Transverse colon (tissue), 4 donors: ENCODE results near the gene PLAC1. TPM values are rescaled to one million over a fixed set of nuclear protein-coding genes. Genes with fewer than 3 reads are reported as not detected.

Experiments
- DNase-seq: peaks from one replicate; pipeline ENCODE4 v3.0.0-alpha.2; 2019
- H3K27ac ChIP-seq, 4 donors: fragments of 200-600 bp; sonication (generic); 2 replicates each; pipeline ENCODE4 v1.5.1; 2016 to 2018; ENCODE audit warnings: inconsistent platforms in 4 of 4
- H3K27me3 ChIP-seq: fragments of 200-600 bp; sonication (generic); 2 replicates; pipeline ENCODE4 v1.5.1; 2017; ENCODE audit warnings: inconsistent platforms
- H3K36me3 ChIP-seq, 4 donors: fragments of 200-600 bp; sonication (generic); 2 replicates each; pipeline ENCODE4 v1.5.1; 2017 to 2019; ENCODE audit warnings: inconsistent platforms in 4 of 4
- H3K4me1 ChIP-seq, 4 donors: fragments of 200-600 bp; sonication (generic); 2 replicates each; pipeline ENCODE4 v1.5.1; 2017 to 2020; ENCODE audit warnings: inconsistent platforms in 4 of 4
- H3K4me3 ChIP-seq, 4 donors: fragments of 200-600 bp; sonication (generic); 1 replicate in 1 of 4; 2 replicates in 3 of 4; pipeline versions ENCODE4 v1.5.1 to v1.6.1; 2017 to 2019; ENCODE audit warnings: inconsistent platforms in 4 of 4
- H3K9me3 ChIP-seq, 2 donors: fragments of 200-600 bp; sonication (generic); 2 replicates each; pipeline ENCODE4 v1.5.1; 2017 to 2019; ENCODE audit warnings: inconsistent platforms in 2 of 2
- EP300 ChIP-seq: sonication (generic); formaldehyde crosslinking; IDR thresholded peaks from one replicate; pipeline ENCODE4 v1.6.1; 2017; ENCODE audit warnings: antibody characterized with exemption, low read depth
- POLR2A ChIP-seq: fragments of 450-650 bp; IDR thresholded peaks from one replicate; pipeline ENCODE4 v1.6.1; 2016; ENCODE audit warnings: antibody characterized with exemption, mild to moderate bottlenecking, moderate library complexity
- POLR2AphosphoS5 ChIP-seq, 3 donors: sonication (generic); formaldehyde crosslinking; IDR thresholded peaks; one replicate each; pipeline ENCODE4 v1.6.1; 2016; ENCODE audit warnings: antibody characterized with exemption in 3 of 3
- WGBS, 2 donors: methylation state at CpG; one replicate each; pipeline ENCODE4 v1.1.5; 2018; ENCODE audit warnings: low coverage in 1 of 2; 5-methylcytosine and 5-hydroxymethylcytosine counted together
- in situ Hi-C, 4 donors: fragments of 200-750 bp; cut with MboI; loops; one replicate each; pipeline versions ENCODE4 v1.15.0 to v1.15.1; 2017; ENCODE audit warnings: low sequenced_read_pairs in 3 of 4, low pct_ligation_motif_present in 1 of 4, low pct_unique_long_range_greater_than_20kb in 1 of 4
- intact Hi-C: fragments of 100-400 bp; cut with DNase I; formaldehyde crosslinking; loops from one replicate; pipeline ENCODE4 v1.15.1; 2023; ENCODE audit warnings: low total_unique reads
- total RNA-seq, 4 donors: library from RNA; depleted of rRNA; stranded (reverse); fragments of >200 nt; gene quantifications; one replicate each; pipeline ENCODE4 v1.1.0, GENCODE V29; 2016
- TF ChIP-seq, protein P1 (sequence below), 5 experiments: fragments of 200-600 bp in 3 of 5; fragments of 450-650 bp in 2 of 5; sonication (generic) in 3 of 5; IDR thresholded peaks; 1 replicate in 2 of 5; 2 replicates in 3 of 5; pipeline ENCODE4 v1.5.1; 2016 to 2017; ENCODE audit warnings: antibody characterized with exemption in 5 of 5, inconsistent platforms in 3 of 5, mild to moderate bottlenecking in 2 of 5, moderate library complexity in 1 of 5

PLAC1 gene
- total RNA-seq, 4 donors from 2014 or later: 0.79 TPM; not detected in 3

DNA sequence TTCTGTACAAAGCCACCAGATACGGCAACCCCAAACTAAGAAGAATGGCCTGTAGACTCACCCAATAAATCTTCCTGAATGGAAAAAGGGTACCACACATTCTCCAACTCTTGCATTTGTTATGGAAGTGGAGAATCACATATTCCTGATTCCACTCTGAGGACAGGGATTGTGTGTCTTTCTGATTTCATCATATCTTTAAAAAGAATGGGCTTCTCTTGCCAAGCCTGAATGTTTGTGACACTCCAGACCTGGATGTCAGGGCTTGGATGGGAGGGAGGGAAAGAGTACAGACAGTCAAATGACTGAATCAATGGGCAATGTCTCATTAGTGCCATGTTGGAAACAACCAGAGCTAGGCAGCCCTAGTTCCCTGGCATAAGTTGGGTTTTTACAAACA is 77.4 kb downstream of the PLAC1 start:
- intact Hi-C loops (no loop called here), in situ Hi-C loops (no loop called here)
- DNase-seq: no peak
- WGBS, 2 donors: 90% methylated on average over 1 of the region's 1 CpG; no CpG with 5 or more reads in 1 of the 2 donors
- Histone ChIP-seq H3K27ac (no peak overlapping the region), H3K4me1 (no peaks in the 10 kb centered on the region), H3K36me3 (no peaks in the 10 kb centered on the region), H3K9me3 (no peaks in the 10 kb centered on the region), H3K27me3 (no peaks in the 10 kb centered on the region), H3K4me3 (no peak overlapping the region)
- TF ChIP-seq POLR2A: no peak
- no peak for TF ChIP-seq POLR2AphosphoS5 (IDR thresholded peaks at IDR 0.05)
- TF ChIP-seq, protein P1, sequence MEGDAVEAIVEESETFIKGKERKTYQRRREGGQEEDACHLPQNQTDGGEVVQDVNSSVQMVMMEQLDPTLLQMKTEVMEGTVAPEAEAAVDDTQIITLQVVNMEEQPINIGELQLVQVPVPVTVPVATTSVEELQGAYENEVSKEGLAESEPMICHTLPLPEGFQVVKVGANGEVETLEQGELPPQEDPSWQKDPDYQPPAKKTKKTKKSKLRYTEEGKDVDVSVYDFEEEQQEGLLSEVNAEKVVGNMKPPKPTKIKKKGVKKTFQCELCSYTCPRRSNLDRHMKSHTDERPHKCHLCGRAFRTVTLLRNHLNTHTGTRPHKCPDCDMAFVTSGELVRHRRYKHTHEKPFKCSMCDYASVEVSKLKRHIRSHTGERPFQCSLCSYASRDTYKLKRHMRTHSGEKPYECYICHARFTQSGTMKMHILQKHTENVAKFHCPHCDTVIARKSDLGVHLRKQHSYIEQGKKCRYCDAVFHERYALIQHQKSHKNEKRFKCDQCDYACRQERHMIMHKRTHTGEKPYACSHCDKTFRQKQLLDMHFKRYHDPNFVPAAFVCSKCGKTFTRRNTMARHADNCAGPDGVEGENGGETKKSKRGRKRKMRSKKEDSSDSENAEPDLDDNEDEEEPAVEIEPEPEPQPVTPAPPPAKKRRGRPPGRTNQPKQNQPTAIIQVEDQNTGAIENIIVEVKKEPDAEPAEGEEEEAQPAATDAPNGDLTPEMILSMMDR (IDR thresholded peaks at IDR 0.05): no peak
- TF ChIP-seq EP300: no peak

DNA sequence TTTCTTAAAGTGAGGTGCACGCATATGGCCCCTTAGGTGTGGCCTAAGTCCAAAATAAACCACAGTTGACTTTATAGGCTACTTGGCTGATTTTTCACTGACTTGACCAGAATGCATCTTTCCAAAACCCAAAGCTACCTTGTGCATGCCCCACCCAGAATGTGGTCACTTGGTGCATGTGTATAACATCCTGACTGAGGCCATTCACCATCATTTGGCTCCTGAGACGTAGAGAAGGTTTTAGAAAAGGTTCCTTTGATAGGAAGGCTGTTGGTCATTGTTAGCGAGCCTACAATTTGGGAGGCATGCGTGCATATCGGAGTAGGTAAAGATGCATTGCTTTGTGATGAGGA is 84.6 kb downstream of the PLAC1 start:
- 78% methylated on average over 5 of the region's 5 CpGs; no CpG with 5 or more reads in 1 of the 2 donors for WGBS, 2 donors
- Histone ChIP-seq H3K4me3 (no peak overlapping the region), H3K9me3 (no peaks in the 10 kb centered on the region), H3K4me1 (no peaks in the 10 kb centered on the region), H3K27me3 (no peaks in the 10 kb centered on the region), H3K27ac (no peak overlapping the region), H3K36me3 (no peaks in the 10 kb centered on the region)
- in situ Hi-C loops: no loop called here
- DNase-seq: no peak
- TF ChIP-seq POLR2AphosphoS5 (IDR thresholded peaks at IDR 0.05): no peak
- TF ChIP-seq, protein P1 (IDR thresholded peaks at IDR 0.05): no peak
- intact Hi-C loops: no loop called here

DNA sequence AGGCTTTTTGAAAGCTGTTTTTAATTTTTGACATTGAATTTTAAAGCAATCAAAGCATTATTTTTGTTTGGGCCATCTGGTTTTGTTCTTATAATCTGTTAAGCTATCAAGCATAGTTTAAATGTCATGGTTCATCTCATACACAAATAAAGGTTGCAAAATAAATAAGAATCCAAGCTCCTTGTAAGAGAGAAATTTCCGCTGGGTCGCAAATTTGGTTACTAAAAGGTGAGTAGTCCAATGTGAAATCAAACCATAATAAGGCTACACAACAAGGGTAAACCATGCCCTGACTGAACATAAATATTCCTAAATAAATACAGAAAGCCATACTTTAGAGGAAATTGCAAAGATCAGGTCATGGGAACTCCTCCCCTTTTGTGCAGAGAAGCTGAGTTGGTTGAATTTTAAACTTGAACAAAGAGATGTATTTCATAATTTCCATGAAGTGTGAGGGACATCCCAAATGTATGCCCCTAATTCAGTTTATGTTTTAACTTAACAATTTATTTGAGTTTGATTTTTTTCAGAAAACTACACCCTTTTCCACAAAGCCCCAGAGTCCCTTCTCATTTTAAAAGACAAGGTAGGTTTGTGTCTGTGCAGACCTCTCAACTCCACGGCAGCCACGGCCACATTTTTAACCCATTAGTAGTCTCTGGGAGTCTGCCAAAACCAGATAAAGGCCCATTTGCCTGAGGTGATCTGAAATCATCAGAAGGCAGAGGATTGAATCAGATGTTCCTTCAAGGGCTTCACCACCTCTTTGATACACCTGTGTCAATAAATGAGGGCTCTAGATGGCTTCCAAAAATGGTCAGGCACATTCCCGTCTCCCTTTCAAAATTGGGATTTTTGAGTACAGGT is 85.2 kb downstream of the PLAC1 start:
- 64 to 100% methylated on average over 1 to 5 of the region's 5 CpGs for WGBS, 2 donors
- Histone ChIP-seq H3K27me3 (no peaks in the 10 kb centered on the region), H3K4me3 (no peak overlapping the region), H3K9me3 (no peaks in the 10 kb centered on the region), H3K27ac (no peak overlapping the region), H3K36me3 (no peaks in the 10 kb centered on the region), H3K4me1 (no peaks in the 10 kb centered on the region)
- intact Hi-C loops (no loop called here), in situ Hi-C loops (no loop called here)
- TF ChIP-seq EP300 (no peak), POLR2A (no peak), POLR2AphosphoS5 (IDR thresholded peaks at IDR 0.05) (no peak)
- TF ChIP-seq, protein P1 (IDR thresholded peaks at IDR 0.05): no peak
- DNase-seq: no peak

DNA sequence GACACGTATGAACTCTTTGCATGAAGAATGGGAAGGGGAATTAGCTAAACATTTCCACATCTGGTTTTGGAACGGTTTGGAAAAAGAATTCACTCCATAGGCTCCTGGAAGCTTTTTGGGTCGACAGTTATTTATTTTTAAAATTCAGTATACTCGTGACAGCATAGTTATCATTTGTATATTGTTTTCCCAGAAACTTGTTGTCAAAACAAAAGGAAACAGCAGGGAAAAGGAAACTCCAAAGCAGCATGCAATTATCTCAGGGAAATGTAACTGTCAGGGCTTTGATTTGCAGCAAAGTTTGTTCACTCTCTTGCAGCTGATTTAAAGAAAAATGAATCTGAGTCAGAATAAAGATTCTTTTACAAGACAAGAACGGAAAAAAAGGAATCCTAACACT is 86.5 kb downstream of the PLAC1 start:
- in situ Hi-C loops: no loop called here
- H3K4me3 ChIP-seq: no peak overlapping the region
- TF ChIP-seq POLR2AphosphoS5 (IDR thresholded peaks at IDR 0.05) (no peak), POLR2A (no peak), EP300 (no peak)
- TF ChIP-seq, protein P1 (IDR thresholded peaks at IDR 0.05): no peak
- H3K4me1 ChIP-seq: no peaks in the 10 kb centered on the region
- no peaks in the 10 kb centered on the region for H3K27me3 ChIP-seq
- H3K36me3 ChIP-seq: no peaks in the 10 kb centered on the region
- intact Hi-C loops: no loop called here
- H3K27ac ChIP-seq: no peak overlapping the region
- WGBS, 2 donors: 25 to 27% methylated on average over 1 to 5 of the region's 5 CpGs
- no peak for DNase-seq
- no peaks in the 10 kb centered on the region for H3K9me3 ChIP-seq
